Skeletal muscle satellite cell (primary cell): ENCODE data around the gene NGFR.

Source experiments
- H3K27me3 ChIP-seq: 2 replicates; pipeline ENCODE4 v1.7.0; 2013; ENCODE audit warnings: low read length; ENCODE audit not compliant: control insufficient read depth, insufficient read depth
- H3K36me3 ChIP-seq: 2 replicates; pipeline ENCODE4 v1.7.0; 2013; ENCODE audit warnings: mild to moderate bottlenecking, control low read depth, low read length; ENCODE audit not compliant: insufficient read depth
- H3K4me1 ChIP-seq: 2 replicates; pipeline ENCODE4 v1.7.0; 2013; ENCODE audit warnings: low read length; ENCODE audit not compliant: control insufficient read depth, insufficient read depth
- H3K4me2 ChIP-seq: 2 replicates; pipeline ENCODE4 v1.7.0; 2013; ENCODE audit warnings: mild to moderate bottlenecking, low read length
- H3K4me3 ChIP-seq: 2 replicates; pipeline ENCODE4 v1.7.0; 2013; ENCODE audit warnings: low read length
- H3K9ac ChIP-seq: 2 replicates; pipeline ENCODE4 v1.7.0; 2013; ENCODE audit warnings: mild to moderate bottlenecking, low read depth, low read length, moderate library complexity
- H3K9me3 ChIP-seq: replicated peaks from 2 replicates; pipeline ENCODE4 v1.7.0; 2013; ENCODE audit warnings: mild to moderate bottlenecking, control low read depth, low read length

The NGFR gene

DNA sequence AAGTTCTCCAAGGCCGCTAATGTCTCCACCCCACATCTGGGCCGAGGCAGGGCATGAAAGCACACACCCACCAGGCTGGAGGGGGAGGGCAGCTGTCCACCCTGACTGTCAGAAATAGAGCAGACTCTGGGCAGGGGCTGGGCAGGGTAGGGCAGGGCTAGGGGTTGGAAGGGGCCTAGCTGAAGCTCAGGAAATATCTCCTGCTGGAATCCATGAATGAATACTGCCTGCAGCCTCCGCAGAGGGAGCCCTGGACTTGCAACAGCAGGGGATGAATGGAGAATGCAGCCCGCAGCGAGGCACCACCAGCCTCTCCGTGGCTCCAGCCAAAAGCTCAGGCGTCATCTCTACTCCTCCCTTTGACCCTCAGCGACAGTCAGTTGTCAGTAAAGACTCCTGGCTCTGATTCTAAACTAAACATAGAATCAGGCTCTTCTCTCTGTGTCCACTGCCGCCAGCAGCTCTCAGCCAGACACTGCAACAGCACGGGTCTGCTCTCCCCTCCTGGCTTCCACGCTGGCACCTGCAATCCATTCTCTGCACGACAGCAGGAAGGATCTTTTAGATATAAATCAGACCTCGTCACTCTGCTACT lies 23.9 kb upstream of the NGFR start:
- no peaks in the 10 kb centered on the region for H3K9me3 ChIP-seq
- no peaks in the 10 kb centered on the region for H3K4me1 ChIP-seq
- no peak overlapping the region for H3K4me2 ChIP-seq
- H3K4me3 ChIP-seq: no peak overlapping the region
- H3K9ac ChIP-seq: no peak overlapping the region
- H3K36me3 ChIP-seq: no peaks in the 10 kb centered on the region
- H3K27me3 ChIP-seq: peaks cover 81% of the 10 kb centered on the region

DNA sequence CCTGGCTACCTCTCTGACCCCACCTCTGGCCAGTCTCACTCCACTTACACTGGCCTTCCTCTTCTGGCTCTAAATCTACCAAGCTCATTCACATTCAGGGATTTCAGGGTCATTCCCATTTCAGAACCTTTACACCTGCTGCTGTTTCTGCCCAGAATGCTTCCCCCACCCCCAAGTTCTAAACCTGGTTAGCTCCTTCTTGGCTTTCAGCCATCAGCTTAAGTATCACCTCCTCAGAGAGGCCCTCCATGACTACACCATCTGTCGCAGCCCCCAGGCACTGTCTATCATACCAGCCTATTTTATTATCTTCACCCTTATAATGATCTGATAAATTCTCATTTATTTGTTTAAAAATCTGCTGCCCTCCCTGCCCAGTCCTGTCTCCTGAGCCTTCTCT lies 23.3 kb upstream of the NGFR start:
- no peak overlapping the region for H3K9ac ChIP-seq
- no peak overlapping the region for H3K4me2 ChIP-seq
- no peaks in the 10 kb centered on the region for H3K36me3 ChIP-seq
- H3K27me3 ChIP-seq: peaks cover 83% of the 10 kb centered on the region
- no peaks in the 10 kb centered on the region for H3K9me3 ChIP-seq
- no peaks in the 10 kb centered on the region for H3K4me1 ChIP-seq
- no peak overlapping the region for H3K4me3 ChIP-seq

DNA sequence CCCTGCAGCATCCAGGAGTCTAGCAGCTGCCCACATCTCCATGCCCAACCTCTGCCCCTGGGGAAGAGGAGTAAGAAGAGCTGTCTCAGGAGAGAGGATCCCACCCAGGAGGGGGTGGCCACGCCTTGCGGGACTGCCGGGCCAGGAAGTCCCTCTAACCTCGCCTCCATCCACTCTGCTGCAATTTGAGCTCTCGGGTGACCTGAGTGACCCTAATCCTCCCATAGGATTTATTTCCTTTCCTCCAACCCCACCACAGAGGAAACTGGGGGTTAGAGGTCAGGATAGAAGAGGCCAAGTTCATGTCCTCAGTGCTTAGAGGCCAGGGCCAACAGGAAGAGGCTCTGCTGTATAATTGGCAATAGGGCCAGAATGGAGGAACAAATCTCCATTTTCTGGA lies 22.6 kb upstream of the NGFR start:
- H3K27me3 ChIP-seq: peaks cover 81% of the 10 kb centered on the region
- no peaks in the 10 kb centered on the region for H3K4me1 ChIP-seq

DNA sequence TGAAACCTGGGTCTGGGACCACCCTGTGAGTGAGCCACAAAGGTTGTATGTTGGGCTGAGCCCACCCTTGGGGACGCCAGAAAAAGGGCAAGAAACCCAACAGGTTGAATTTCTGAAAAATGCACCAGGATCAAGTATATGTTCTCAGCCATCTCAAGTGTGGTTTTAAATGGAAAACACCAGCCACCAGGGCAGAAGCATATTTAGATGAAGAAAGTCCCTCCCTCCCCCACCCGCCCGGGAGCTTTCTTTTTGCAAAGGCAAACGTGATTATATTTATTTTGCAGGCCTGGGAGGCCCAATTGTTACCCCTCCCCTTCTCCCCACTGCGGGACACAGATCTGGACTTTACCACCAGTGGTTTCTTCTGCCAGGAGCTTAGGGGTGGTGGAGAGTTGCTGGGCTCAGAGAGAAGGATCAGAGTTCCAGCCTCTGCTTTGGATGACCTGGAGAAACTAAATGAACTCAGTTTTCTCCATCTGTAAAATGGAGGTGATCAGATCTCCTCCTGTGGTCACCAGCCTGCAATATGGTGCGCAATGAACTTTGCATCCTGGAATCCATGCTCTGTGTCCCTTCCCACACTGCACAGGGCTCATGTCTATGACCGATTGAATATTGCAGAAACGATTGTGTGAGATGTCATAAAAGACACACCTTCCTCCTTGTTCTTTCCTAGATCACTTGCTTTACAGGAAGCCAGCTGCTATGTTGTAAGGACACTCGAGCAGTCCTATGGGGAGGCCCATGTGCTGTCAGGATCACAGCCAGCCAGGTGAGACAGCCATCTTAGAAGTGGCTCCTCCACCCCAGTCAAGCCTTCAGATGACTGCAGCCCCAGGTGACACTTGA lies 21.0 kb upstream of the NGFR start:
- no peaks in the 10 kb centered on the region for H3K36me3 ChIP-seq
- H3K9ac ChIP-seq: no peak overlapping the region
- no peak overlapping the region for H3K4me2 ChIP-seq
- peaks cover 82% of the 10 kb centered on the region for H3K27me3 ChIP-seq
- H3K9me3 ChIP-seq: no peaks in the 10 kb centered on the region
- H3K4me1 ChIP-seq: no peaks in the 10 kb centered on the region
- H3K4me3 ChIP-seq: no peak overlapping the region

More for the DNA sequence above, 22.6 kb upstream of the NGFR start:
- H3K9me3 ChIP-seq: no peaks in the 10 kb centered on the region
- no peak overlapping the region for H3K9ac ChIP-seq
- no peak overlapping the region for H3K4me2 ChIP-seq
- no peaks in the 10 kb centered on the region for H3K36me3 ChIP-seq
- H3K4me3 ChIP-seq: no peak overlapping the region

DNA sequence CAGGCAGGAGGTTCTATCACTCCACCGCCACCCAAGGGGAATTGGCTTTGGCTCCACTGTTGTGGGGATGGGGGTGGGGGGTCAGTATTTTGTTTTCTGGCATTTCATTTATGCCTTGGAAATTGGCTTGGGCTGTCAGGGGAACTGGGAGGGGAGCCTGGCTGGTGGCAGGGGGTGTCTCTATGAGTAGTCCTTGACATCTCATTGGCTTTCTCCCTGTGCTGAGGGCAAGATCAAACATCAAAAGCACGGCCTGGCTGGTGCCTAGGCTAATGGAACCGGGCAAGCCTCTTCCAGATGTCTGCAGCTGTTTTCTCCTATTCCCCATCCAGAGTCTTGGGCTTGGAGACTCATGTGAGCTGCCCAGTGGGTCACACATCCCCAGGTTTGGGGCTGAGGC lies 17.4 kb upstream of the NGFR start:
- Histone ChIP-seq H3K4me3 (no peak overlapping the region), H3K9me3 (no peaks in the 10 kb centered on the region), H3K36me3 (no peaks in the 10 kb centered on the region), H3K4me2 (no peak overlapping the region), H3K9ac (no peak overlapping the region), H3K4me1 (no peaks in the 10 kb centered on the region), H3K27me3 (peaks cover 79% of the 10 kb centered on the region)

DNA sequence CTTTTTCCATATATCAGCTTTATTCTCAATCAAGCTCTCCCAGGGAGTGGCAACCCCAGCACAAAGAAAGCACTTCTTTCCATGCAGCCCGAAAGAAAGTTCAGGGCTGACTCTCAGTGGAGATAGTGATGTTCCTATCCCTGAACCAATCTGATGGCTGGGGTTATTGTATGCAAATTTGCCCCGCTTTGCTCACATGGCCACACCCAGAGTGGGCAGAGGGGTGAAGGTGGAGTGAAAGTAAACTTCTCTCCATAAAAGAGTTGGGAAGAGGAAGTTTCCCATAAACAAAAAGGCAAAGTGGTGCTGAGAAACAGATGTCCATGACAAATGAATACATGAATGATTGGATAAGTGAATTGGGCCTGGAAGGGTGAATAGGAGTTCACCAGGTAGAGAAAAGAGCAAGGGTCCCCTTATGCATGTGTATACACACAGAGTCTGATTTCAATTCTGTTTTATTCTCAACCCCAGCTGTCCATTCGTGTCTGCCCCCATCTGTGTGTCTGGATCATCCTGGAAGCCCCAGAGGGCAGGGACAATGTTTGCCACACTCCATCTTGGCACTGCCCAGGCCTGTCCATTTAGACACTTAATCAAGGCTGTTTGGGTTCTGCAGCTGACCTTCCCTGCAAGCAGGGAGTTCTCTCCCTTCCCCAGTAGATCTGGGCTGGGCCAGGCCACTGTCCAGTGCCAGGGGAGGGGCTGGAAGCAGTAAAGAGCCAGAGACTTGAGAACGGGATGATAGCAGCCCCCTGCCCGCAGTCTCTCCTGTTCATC lies 14.1 kb upstream of the NGFR start:
- Histone ChIP-seq H3K27me3 (peaks cover 86% of the 10 kb centered on the region), H3K4me3 (no peak overlapping the region)

DNA sequence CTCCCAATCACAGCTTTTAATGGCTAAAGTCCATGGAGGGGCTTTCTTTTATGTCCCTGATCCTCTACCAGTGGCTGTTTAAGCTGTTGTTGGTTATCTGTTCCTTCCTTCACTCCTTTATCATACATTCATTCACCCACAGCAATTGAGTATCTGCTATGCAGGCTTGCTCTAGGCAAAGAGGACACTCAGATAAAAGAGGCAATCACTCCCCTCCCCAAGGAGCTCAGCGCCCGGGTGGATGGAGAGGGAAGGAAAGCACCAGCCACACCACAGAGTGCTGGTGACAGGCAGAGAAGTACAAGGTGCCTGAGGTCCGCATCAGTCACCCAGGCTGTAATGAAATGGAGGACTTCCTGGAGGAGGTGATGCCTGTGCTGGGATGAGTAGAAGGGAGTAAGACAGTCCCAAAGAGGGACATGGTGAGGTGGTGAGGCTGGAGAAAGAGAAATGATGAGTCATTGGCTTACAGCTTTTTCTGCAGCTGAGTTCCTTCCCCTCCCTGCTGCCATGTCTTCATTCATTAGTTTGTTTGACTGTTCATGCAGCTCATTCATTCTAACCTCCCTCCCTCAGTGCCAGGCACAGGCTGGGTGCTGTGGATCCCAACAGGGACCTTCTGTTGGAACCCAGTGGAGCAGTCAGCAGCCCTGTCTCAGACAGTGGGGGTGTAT lies 12.8 kb upstream of the NGFR start:
- H3K4me2 ChIP-seq: no peak overlapping the region
- no peaks in the 10 kb centered on the region for H3K9me3 ChIP-seq
- no peak overlapping the region for H3K9ac ChIP-seq
- no peaks in the 10 kb centered on the region for H3K36me3 ChIP-seq
- no peaks in the 10 kb centered on the region for H3K4me1 ChIP-seq
- H3K27me3 ChIP-seq: peaks cover 83% of the 10 kb centered on the region
- no peak overlapping the region for H3K4me3 ChIP-seq

More for the DNA sequence above, 14.1 kb upstream of the NGFR start:
- H3K9ac ChIP-seq: no peak overlapping the region
- no peak overlapping the region for H3K4me2 ChIP-seq
- no peaks in the 10 kb centered on the region for H3K9me3 ChIP-seq
- H3K4me1 ChIP-seq: no peaks in the 10 kb centered on the region
- no peaks in the 10 kb centered on the region for H3K36me3 ChIP-seq

DNA sequence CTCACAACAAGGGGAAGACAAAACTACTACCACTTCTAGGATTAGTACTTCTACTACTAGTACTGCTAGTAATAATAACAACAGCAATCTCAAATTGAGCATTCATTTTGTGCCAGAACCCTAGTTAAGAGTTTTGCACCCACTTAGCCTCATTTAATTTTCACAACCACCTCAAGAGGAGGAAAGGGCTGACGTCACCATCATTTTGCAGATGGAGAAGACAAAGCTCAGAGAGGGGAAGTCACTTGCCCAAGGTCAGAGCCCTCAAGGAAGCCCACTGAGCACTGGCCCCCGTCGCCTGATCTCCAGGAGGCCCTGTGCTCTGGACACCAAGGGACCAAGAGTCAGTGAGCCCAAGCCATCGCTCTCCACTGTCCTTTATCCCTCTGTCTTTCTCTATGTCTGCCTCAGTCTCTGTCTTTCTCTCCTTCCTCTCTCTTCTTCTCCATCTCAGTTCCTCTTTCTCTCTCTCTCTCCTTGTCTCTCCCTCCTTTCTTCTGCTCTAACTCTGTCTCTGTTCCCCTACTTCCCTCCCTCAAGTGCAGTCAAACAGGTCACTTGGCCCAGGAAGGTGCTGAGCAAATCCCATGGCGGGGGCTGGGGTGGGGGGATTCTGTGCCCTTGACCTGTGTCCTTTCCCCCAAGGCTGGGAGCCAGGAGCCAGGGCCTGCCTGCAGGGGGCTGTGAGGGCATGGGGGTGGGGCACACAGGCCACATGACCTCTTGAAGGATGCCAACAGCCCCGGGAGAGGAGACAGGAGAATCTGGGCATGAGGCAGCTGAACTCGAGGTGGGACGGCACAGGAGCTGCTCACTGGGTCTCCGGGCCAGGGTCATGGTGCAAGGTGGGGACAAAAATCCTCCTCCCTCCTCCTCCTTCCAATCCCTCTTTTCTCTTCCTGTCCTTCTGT lies 11.2 kb upstream of the NGFR start:
- H3K9me3 ChIP-seq: no peaks in the 10 kb centered on the region
- H3K4me3 ChIP-seq: no peak overlapping the region
- H3K9ac ChIP-seq: no peak overlapping the region
- H3K4me1 ChIP-seq: no peaks in the 10 kb centered on the region
- no peaks in the 10 kb centered on the region for H3K36me3 ChIP-seq
- peaks cover 69% of the 10 kb centered on the region for H3K27me3 ChIP-seq
- no peak overlapping the region for H3K4me2 ChIP-seq

DNA sequence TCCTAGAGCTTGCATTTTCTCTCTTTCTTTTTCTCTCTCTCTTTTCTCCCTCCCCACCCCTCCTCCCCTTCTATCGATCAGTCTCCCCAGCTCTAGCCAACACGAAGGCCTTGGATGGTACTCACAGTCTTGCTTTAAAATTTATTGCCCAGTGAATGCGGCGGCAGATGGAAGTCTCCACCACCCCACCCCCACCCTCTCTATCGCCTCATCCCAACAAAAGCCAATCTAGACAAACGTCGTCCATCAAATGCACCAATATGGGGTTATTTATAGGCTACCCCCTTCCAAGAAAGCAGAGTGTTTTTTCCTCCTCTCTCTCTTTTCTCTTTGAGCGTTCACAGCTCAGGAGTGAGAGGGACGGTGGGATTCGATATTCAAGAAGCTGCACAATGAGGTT lies 10.5 kb upstream of the NGFR start:
- Histone ChIP-seq H3K9me3 (no peaks in the 10 kb centered on the region), H3K27me3 (peaks cover 67% of the 10 kb centered on the region), H3K4me3 (no peak overlapping the region), H3K4me2 (no peak overlapping the region), H3K9ac (no peak overlapping the region), H3K36me3 (no peaks in the 10 kb centered on the region), H3K4me1 (no peaks in the 10 kb centered on the region)

DNA sequence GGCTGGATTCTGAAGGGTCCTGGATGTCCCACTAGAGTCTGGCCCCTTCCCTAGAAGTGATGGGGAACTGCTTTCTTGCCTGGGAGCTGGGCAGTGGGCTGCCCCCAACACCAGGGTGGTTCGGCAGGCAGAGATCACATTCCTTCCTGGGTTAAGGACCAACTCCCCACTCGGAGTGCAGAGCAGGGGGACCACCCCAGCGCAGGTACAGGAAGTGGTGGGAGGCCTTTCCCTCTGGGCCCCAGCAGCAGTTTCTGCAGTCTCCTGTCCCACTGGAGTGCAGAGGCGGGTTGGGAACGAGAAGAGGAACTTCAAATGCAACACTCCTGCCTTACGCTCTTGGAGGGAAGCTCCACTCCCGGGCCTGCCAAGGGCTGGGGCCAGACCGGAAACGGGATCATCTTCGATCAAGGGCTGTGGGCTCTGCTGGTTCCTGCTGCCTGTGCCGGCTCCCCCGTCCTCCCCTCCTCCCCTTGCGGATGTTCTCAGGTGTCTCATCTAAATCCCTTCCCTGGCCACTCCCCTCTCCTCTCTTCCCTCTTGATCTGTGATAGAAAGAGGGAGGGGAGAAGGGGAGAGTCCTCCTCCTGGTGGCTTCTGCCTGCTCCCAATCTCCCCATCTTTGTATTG lies 9.0 kb upstream of the NGFR start:
- H3K36me3 ChIP-seq: no peaks in the 10 kb centered on the region
- H3K4me3 ChIP-seq: no peak overlapping the region
- no peaks in the 10 kb centered on the region for H3K4me1 ChIP-seq
- peaks cover 67% of the 10 kb centered on the region for H3K27me3 ChIP-seq
- H3K4me2 ChIP-seq: no peak overlapping the region
- no peaks in the 10 kb centered on the region for H3K9me3 ChIP-seq
- no peak overlapping the region for H3K9ac ChIP-seq
